ENCODE data around the gene ARHGAP32.
"Not testable (repeated sequence)": the region's sequence is repeated elsewhere in the genome, so short reads cannot be mapped to it uniquely, and the experiment has no call there.

The ARHGAP32 gene

GRCh38 chr11:129145276-129145675 lies 46.8 kb downstream of the ARHGAP32 start:
- no peak overlapping the region for H3K4me3 ChIP-seq (replicated peaks; ENCODE audit: low read depth, low read length)
- TF ChIP-seq CTCF (IDR thresholded peaks at IDR 0.05; ENCODE audit: low read depth, low read length, missing control alignments), result no peak
- no peak for DNase-seq (ENCODE audit: extremely low read depth, low read depth)

GRCh38 chr11:129144256-129144655 lies 47.9 kb downstream of the ARHGAP32 start:
- no peak for DNase-seq (ENCODE audit: extremely low read depth, low read depth)
- no peak overlapping the region for H3K4me3 ChIP-seq (replicated peaks; ENCODE audit: low read depth, low read length)
- no peak for TF ChIP-seq CTCF (IDR thresholded peaks at IDR 0.05; ENCODE audit: low read depth, low read length, missing control alignments)

- no peak for TF ChIP-seq CTCF (IDR thresholded peaks at IDR 0.05; ENCODE audit: low read depth, low read length, missing control alignments)
- H3K4me3 ChIP-seq (replicated peaks; ENCODE audit: low read depth, low read length), result no peak overlapping the region
- DNase-seq (ENCODE audit: extremely low read depth, low read depth), result peak; percentile 89
Observed at GRCh38 chr11:129143335-129143734, 48.8 kb downstream of the ARHGAP32 start.

- DNase-seq (ENCODE audit: extremely low read depth, low read depth), result no peak
- no peak overlapping the region for H3K4me3 ChIP-seq (replicated peaks; ENCODE audit: low read depth, low read length)
- no peak for TF ChIP-seq CTCF (IDR thresholded peaks at IDR 0.05; ENCODE audit: low read depth, low read length, missing control alignments)
Observed at GRCh38 chr11:129141748-129142523, 50.2 kb downstream of the ARHGAP32 start.

- no peak overlapping the region for H3K4me3 ChIP-seq (replicated peaks; ENCODE audit: low read depth, low read length)
- no peak for DNase-seq (ENCODE audit: extremely low read depth, low read depth)
- TF ChIP-seq CTCF (IDR thresholded peaks at IDR 0.05; ENCODE audit: low read depth, low read length, missing control alignments), result no peak
Observed at GRCh38 chr11:129131316-129131715, 60.8 kb downstream of the ARHGAP32 start.

- not testable (repeated sequence) for H3K4me3 ChIP-seq (replicated peaks; ENCODE audit: low read depth, low read length); DNase-seq (ENCODE audit: extremely low read depth, low read depth)
Observed at GRCh38 chr11:129128881-129129620, 63.1 kb downstream of the ARHGAP32 start.

- TF ChIP-seq CTCF (IDR thresholded peaks at IDR 0.05; ENCODE audit: low read depth, low read length, missing control alignments), result no peak
- no peak for DNase-seq (ENCODE audit: extremely low read depth, low read depth)
- H3K4me3 ChIP-seq (replicated peaks; ENCODE audit: low read depth, low read length), result no peak overlapping the region
Observed at GRCh38 chr11:129119036-129119435, 73.1 kb downstream of the ARHGAP32 start.
